AG04450 (cell line): Measurements from ENCODE around the gene ARHGEF39. TPM values are rescaled to one million over a fixed set of nuclear protein-coding genes. Genes with fewer than 3 reads are reported as not detected.
"Not testable (repeated sequence)": the region's sequence is repeated elsewhere in the genome, so short reads cannot be mapped to it uniquely, and the experiment has no call there.

Source experiments
- CTCF ChIA-PET: fragments of 300-600, 350-600 bp; formaldehyde crosslinking; extraction: SDS; loops from one replicate; lab custom pipeline; 2022; ENCODE audit warnings: antibody characterized with exemption, inconsistent platforms; lab: Charles Lee
- POLR2A ChIA-PET: fragments of 350-600 bp; formaldehyde crosslinking; extraction: SDS; loops from one replicate; lab custom pipeline; 2021; ENCODE audit warnings: antibody characterized with exemption, inconsistent platforms; lab: Yijun Ruan, JAX
- DNase-seq: peaks from one replicate; pipeline ENCODE4 v3.0.0-alpha.2; 2011; ENCODE audit warnings: low read depth, low spot score
- H3K27ac ChIP-seq: one replicate; pipeline ENCODE4 v1.5.1; 2012; ENCODE audit warnings: low read depth, low read length, control low read depth
- H3K27me3 ChIP-seq: one replicate; pipeline ENCODE4 v1.6.0; 2012; ENCODE audit warnings: low read length; ENCODE audit not compliant: control insufficient read depth, insufficient read depth
- H3K4me3 ChIP-seq: 2 replicates; pipeline ENCODE4 v1.5.1; 2011; ENCODE audit warnings: mild to moderate bottlenecking, low read depth, low read length, control low read depth
- H3K9me3 ChIP-seq: 2 replicates; pipeline ENCODE4 v1.5.1; 2012; ENCODE audit warnings: low read length; ENCODE audit not compliant: control insufficient read depth, insufficient read depth
- CTCF ChIP-seq: IDR thresholded peaks from 2 replicates; pipeline ENCODE4 v1.5.1; 2011; ENCODE audit warnings: low read depth, low read length, control low read depth, inconsistent platforms
- polyA plus RNA-seq: library from polyadenylated mRNA; depleted of rRNA; stranded (reverse); fragments of >200 nt; gene quantifications from 2 replicates; pipeline ENCODE4 v1.2.3, GENCODE V29; 2011

Gene ARHGEF39
- polyA plus RNA-seq, 1 experiment, result 1.2 TPM

DNA sequence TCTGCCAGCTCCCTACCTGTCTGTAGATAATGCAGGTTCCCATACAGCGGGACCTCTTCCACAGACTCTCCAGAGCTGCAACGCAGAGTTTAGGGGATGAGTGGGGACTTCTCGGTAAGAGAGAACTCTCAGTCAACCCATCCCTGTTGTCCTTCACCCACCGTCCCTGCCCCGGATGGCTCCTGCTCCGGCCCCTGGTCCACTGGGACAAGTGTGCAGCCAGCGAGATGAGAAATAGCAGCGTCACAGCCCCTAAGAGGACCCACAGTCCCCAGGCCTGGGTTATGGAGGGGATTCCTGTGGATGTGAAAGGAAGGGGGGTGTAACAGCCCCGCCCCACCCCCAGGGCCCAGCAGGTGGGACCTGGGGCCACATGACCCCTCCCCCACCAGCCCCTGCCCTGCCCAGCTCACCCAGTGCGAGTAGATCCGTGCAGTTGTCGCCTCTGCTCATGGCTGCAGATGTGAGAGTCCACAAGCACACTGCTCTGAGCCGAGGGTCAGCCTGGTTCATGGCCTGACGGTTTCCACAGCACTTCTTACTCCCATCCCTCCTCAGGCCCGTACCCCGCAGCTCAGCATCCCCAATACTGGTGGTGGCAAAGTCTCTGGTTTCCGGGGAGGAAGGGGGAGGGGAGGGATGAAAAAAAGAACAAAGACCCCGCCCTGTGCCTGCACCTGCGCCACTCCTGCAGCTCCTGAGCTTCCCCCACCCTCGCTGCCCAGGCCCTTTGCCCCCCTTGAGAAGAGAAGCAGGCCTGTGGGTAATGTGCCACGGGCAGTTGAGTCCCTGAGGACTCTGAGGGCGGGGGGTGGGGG lies 14.4 kb downstream of the ARHGEF39 start, which contains the start of gene SIT1:
Gene SIT1, minus strand, starts transcription at position 591 of the 818 bp plus-strand sequence. Its CDS starts 78 bp downstream, at position 513.
- Histone ChIP-seq H3K27me3 (no peaks in the 10 kb centered on the region), H3K4me3 (no peak within 1 kb of the TSS), H3K27ac (no peak within 1 kb of the TSS), H3K9me3 (no peaks in the 10 kb centered on the region; the same call in 1 of the 2 replicates)
- ChIA-PET POLR2A (no interaction called here), CTCF (no interaction called here)
- DNase-seq, result no peak
- no peak for TF ChIP-seq CTCF

DNA sequence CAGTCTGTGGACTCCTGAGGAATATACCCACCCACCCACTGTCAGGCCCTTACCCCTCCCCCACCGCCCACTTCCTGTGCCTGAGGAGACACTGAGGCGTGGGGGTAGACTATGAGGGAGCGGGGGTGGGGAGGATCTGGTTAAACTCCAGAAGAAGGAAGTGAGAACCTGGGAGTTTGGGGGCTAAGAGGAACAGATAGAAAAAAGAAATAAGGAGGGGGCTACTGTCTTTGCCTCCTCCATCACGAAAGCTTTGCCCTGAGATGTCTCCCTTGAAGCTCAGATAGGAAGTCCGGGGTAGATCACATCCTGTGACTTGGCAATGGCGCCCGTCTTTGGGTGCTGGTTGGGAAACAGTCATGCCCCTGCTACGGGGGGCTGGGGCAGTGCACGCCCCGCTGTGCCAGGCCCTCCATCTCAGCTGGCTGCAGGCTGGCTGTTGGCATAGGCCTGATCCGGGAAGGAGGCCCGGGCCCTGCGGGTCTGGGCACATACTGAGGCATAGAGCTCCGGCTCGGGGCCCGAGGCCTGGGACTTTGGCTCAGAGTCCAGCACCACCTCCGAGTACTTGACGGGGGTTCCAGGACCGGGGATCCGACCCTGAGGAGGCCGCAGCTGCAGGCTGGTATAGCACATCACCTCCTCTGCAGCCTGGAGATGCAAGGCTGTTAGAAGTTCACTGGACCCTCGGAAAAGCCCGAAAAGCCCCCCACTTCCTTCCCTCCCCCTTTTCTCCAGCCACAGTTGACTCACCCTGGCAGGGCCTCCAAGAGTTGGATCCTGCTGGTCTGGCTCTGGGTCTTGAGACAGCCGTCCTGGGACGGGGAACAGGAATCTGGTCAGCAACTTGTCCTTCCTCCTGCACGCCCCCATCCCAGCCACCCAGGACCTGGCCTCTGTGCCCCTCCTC lies 15.3 kb downstream of the ARHGEF39 start:
- Histone ChIP-seq H3K27ac (no peak overlapping the region), H3K9me3 (no peaks in the 10 kb centered on the region; the same call in 1 of the 2 replicates), H3K4me3 (no peak overlapping the region), H3K27me3 (no peaks in the 10 kb centered on the region)
- no peak for TF ChIP-seq CTCF
- POLR2A ChIA-PET, result no interaction called here
- CTCF ChIA-PET, result interaction anchor here (1.3 kb wide), 1 partner anchor 8 kb away, joined by 3 read pairs; the partner anchor contains the start of genes CCDC107 and RMRP
- no peak for DNase-seq

- peak overlapping the region; percentile 11 for H3K27ac ChIP-seq
- POLR2A ChIA-PET, result interaction anchor here (0.6 to 1.7 kb wide), 6 partner anchors 11 to 82 kb away, joined by 3 to 11 read pairs (median 4); partner anchors contain the start of genes CCDC107 and RMRP
- H3K4me3 ChIP-seq, result peak overlapping the region; percentile 73
- H3K9me3 ChIP-seq, result no peaks in the 10 kb centered on the region; the same call in 1 of the 2 replicates
- TF ChIP-seq CTCF, result peak; percentile 89
- DNase-seq, result peak; percentile 66
- H3K27me3 ChIP-seq, result no peaks in the 10 kb centered on the region
- CTCF ChIA-PET, result interaction anchor here (0.5 to 4.7 kb wide), 24 partner anchors 9 to 307 kb away, joined by 3 to 18 read pairs (median 4); partner anchors contain the start of genes ARHGEF39, CCDC107, RMRP and TESK1
Observed at GRCh38 chr9:35646533-35647265, 18.3 kb downstream of the ARHGEF39 start.

GRCh38 chr9:35646153-35646532 lies 18.9 kb downstream of the ARHGEF39 start:
- peak; percentile 27; the same call in 1 of the 2 replicates for TF ChIP-seq CTCF
- CTCF ChIA-PET, result interaction anchor here (1.0 to 4.7 kb wide), 10 partner anchors 10 to 165 kb away, joined by 3 to 18 read pairs (median 8); partner anchors contain the start of genes ARHGEF39, CCDC107, RMRP and TESK1
- no peak for DNase-seq
- H3K27ac ChIP-seq, result peak overlapping the region; percentile 11
- no peaks in the 10 kb centered on the region; the same call in 1 of the 2 replicates for H3K9me3 ChIP-seq
- H3K4me3 ChIP-seq, result peak overlapping the region; percentile 73
- no peaks in the 10 kb centered on the region for H3K27me3 ChIP-seq
- POLR2A ChIA-PET, result interaction anchor here (0.6 to 1.5 kb wide), 4 partner anchors 12 to 25 kb away, joined by 3 to 5 read pairs (median 4); partner anchors contain the start of genes CCDC107 and RMRP

GRCh38 chr9:35645736-35646135 lies 19.3 kb downstream of the ARHGEF39 start:
- H3K9me3 ChIP-seq, H3K27ac ChIP-seq, DNase-seq, H3K27me3 ChIP-seq: not testable (repeated sequence)
- ChIA-PET CTCF (interaction anchor here (0.6 to 4.7 kb wide), 6 partner anchors 10 to 405 kb away, joined by 4 to 18 read pairs (median 12); partner anchors contain the start of genes CCDC107, RMRP and TESK1), POLR2A (interaction anchor here (0.6 to 1.5 kb wide), 3 partner anchors 12 to 21 kb away, joined by 4 to 5 read pairs (median 4); partner anchors contain the start of genes CCDC107 and RMRP)
- H3K4me3 ChIP-seq, result peak overlapping the region; percentile 73
